Liver (tissue), 3 donors: Measurements from ENCODE around the gene ALX3.

Experiments
- ATF3 ChIP-seq: IDR thresholded peaks from 2 replicates; pipeline ENCODE4 v1.6.1; 2016; ENCODE audit warnings: antibody characterized with exemption
- CTCF ChIP-seq: fragments of 150-350 bp; IDR thresholded peaks from 2 replicates; pipeline ENCODE4 v1.5.1; 2017; ENCODE audit warnings: improper control_type of control experiment, low read depth, low read length; ENCODE audit not compliant: missing input control
- FOXA1 ChIP-seq: IDR thresholded peaks from 2 replicates; pipeline ENCODE4 v1.6.1; 2016; ENCODE audit warnings: antibody characterized with exemption
- MAX ChIP-seq: IDR thresholded peaks from 2 replicates; pipeline ENCODE4 v1.6.1; 2016; ENCODE audit warnings: antibody characterized with exemption
- RAD21 ChIP-seq, 2 donors: IDR thresholded peaks; 2 replicates each; pipeline ENCODE4 v1.6.1; 2016; ENCODE audit warnings: antibody characterized with exemption in 2 of 2, mild to moderate bottlenecking in 2 of 2
- RXRA ChIP-seq, 2 donors: IDR thresholded peaks; 2 replicates each; pipeline ENCODE4 v1.6.1; 2017 to 2018; ENCODE audit warnings: antibody characterized with exemption in 2 of 2, mild to moderate bottlenecking in 1 of 2
- SP1 ChIP-seq: IDR thresholded peaks from 2 replicates; pipeline ENCODE4 v1.6.1; 2018; ENCODE audit warnings: antibody characterized with exemption, mild to moderate bottlenecking
- ZBTB33 ChIP-seq: IDR thresholded peaks from 2 replicates; pipeline ENCODE4 v1.6.1; 2016; ENCODE audit warnings: antibody characterized with exemption
- donor health status: healthy.
- donor health status: healthy.

- TF ChIP-seq CTCF: no peak
- TF ChIP-seq SP1: no peak
- TF ChIP-seq ZBTB33: no peak
- no peak for TF ChIP-seq RXRA (IDR thresholded peaks at IDR 0.05)
- TF ChIP-seq MAX: no peak
- TF ChIP-seq RAD21 (IDR thresholded peaks at IDR 0.05): no peak
- no peak for TF ChIP-seq ATF3
- TF ChIP-seq FOXA1: no peak
Measured at GRCh38 chr1:110048923-110049601, 21.4 kb downstream of the ALX3 start.
